Activated CD4-positive, alpha-beta T cell treated with anti-CD3 and anti-CD28 coated beads, Interleukin-2, amount 50 U/mL, for 24 hours (primary cell): ENCODE measurements around the gene ARMH2.

Experiments used
- DNase-seq, 2 donors: peaks; one replicate each; pipeline ENCODE4 v3.0.0-alpha.2; 2020; ENCODE audit warnings: low read depth in 1 of 2, low spot score in 1 of 2

The ARMH2 gene

GRCh38 chr6:24821860-24822444 is 23.2 kb upstream of the ARMH2 start:
- no peak for DNase-seq

GRCh38 chr6:24818346-24818745 is 19.6 kb upstream of the ARMH2 start:
- DNase-seq: no peak

- no peak for DNase-seq
These were observed 11.0 kb upstream of the ARMH2 start for GRCh38 chr6:24809728-24810127.

- no peak for DNase-seq
These were observed 8.9 kb upstream of the ARMH2 start for GRCh38 chr6:24807584-24807983.

- no peak for DNase-seq
These were observed 3.7 kb upstream of the ARMH2 start for GRCh38 chr6:24802271-24803059.

GRCh38 chr6:24799541-24799915 is 811 bp upstream of the ARMH2 start:
- DNase-seq: no peak

- no peak for DNase-seq
These were observed 1.0 kb downstream of the ARMH2 start for GRCh38 chr6:24797596-24798216.

- peak in 1 of 2 donors; percentile 21 for DNase-seq
These were observed 2.0 kb downstream of the ARMH2 start for GRCh38 chr6:24796616-24797290.

GRCh38 chr6:24795106-24795505 is 3.6 kb downstream of the ARMH2 start:
- no peak for DNase-seq

- DNase-seq: peak in 1 of 2 donors; percentile 36
These were observed 10.6 kb downstream of the ARMH2 start for GRCh38 chr6:24788031-24788665.

GRCh38 chr6:24780206-24780605 is 18.5 kb downstream of the ARMH2 start:
- no peak for DNase-seq

- DNase-seq: no peak
These were observed 19.2 kb downstream of the ARMH2 start for GRCh38 chr6:24779416-24780016.

- DNase-seq: no peak
These were observed 19.8 kb downstream of the ARMH2 start for GRCh38 chr6:24778878-24779277.

- DNase-seq: no peak
These were observed 20.6 kb downstream of the ARMH2 start for GRCh38 chr6:24778121-24778520.

GRCh38 chr6:24777227-24777626 is 21.5 kb downstream of the ARMH2 start:
- no peak for DNase-seq

- DNase-seq: peak in 1 of 2 donors; percentile 30
These were observed 23.1 kb downstream of the ARMH2 start for GRCh38 chr6:24775520-24776058.

- peak; percentile 95 to 97 for DNase-seq
These were observed 23.8 kb downstream of the ARMH2 start, which contains the start of gene GMNN for GRCh38 chr6:24774696-24775519. Gene GMNN (plus strand): TSS chr6:24774937. CDS start chr6:24777247, 2,310 bp downstream.

- DNase-seq: no peak
These were observed 30.4 kb downstream of the ARMH2 start for GRCh38 chr6:24768361-24768760.

GRCh38 chr6:24766680-24767462 is 31.8 kb downstream of the ARMH2 start:
- DNase-seq: no peak
